CD14-positive monocyte (primary cell): Measurements from ENCODE around the gene LRP1-AS. TPM values are rescaled to one million over a fixed set of nuclear protein-coding genes. Genes with fewer than 3 reads are reported as not detected.
A peak's percentile ranks its signal among the peaks of the same experiment; 100 is the strongest.

Experiments
- DNase-seq, 3 donors: peaks; one replicate each; pipeline ENCODE4 v3.0.0-alpha.2; 2011 to 2022
- H2AFZ ChIP-seq: 2 replicates; pipeline ENCODE4 v1.6.0; 2012; ENCODE audit warnings: mild to moderate bottlenecking, low read depth, low read length, inconsistent platforms; ENCODE audit not compliant: insufficient read depth, poor library complexity, severe bottlenecking
- H3K27ac ChIP-seq, 2 donors: 1 replicate in 1 of 2; 2 replicates in 1 of 2; pipeline ENCODE4 v1.5.1; 2012 to 2013; ENCODE audit warnings: low read length in 2 of 2, control low read depth in 1 of 2, inconsistent platforms in 1 of 2, low read depth in 1 of 2, mild to moderate bottlenecking in 1 of 2
- H3K27me3 ChIP-seq, 2 donors: one replicate each; pipeline versions ENCODE4 v1.6.0 to v1.6.1; 2011 to 2013; ENCODE audit warnings: low read length in 2 of 2; ENCODE audit not compliant: control insufficient read depth in 2 of 2, insufficient read depth in 2 of 2
- H3K36me3 ChIP-seq, 2 donors: replicated peaks in 1 of 2; 1 replicate in 1 of 2; 2 replicates in 1 of 2; pipeline versions ENCODE4 v1.5.1 to v1.6.1; 2012 to 2013; ENCODE audit warnings: low read length in 2 of 2, control low read depth in 1 of 2, inconsistent platforms in 1 of 2, mild to moderate bottlenecking in 1 of 2; ENCODE audit not compliant: insufficient read depth in 2 of 2, control insufficient read depth in 1 of 2
- H3K4me1 ChIP-seq, 2 donors: 1 replicate in 1 of 2; 2 replicates in 1 of 2; pipeline versions ENCODE4 v1.5.1 to v1.6.1; 2012 to 2013; ENCODE audit warnings: low read length in 2 of 2, control low read depth in 1 of 2, inconsistent platforms in 1 of 2, mild to moderate bottlenecking in 1 of 2, moderate library complexity in 1 of 2; ENCODE audit not compliant: insufficient read depth in 2 of 2, control insufficient read depth in 1 of 2
- H3K4me2 ChIP-seq: replicated peaks from 2 replicates; pipeline ENCODE3; 2012; ENCODE audit warnings: low read length, moderate library complexity, mild to moderate bottlenecking; ENCODE audit not compliant: poor library complexity, severe bottlenecking; ENCODE audit errors: extremely low read depth
- H3K4me3 ChIP-seq, 3 experiments: fragments of 200-600 bp in 1 of 3; sonication (generic) in 1 of 3; replicated peaks in 1 of 3; 1 replicate in 2 of 3; 2 replicates in 1 of 3; pipeline ENCODE4 v1.5.1; 2011 to 2013; ENCODE audit warnings: low read length in 3 of 3, mild to moderate bottlenecking in 3 of 3, control low read depth in 2 of 3, low read depth in 2 of 3, inconsistent platforms in 1 of 3, moderate library complexity in 1 of 3
- H3K79me2 ChIP-seq: 2 replicates; pipeline ENCODE4 v1.6.0; 2012; ENCODE audit warnings: mild to moderate bottlenecking, control low read depth, inconsistent platforms, low read length, moderate library complexity; ENCODE audit not compliant: insufficient read depth
- H3K9ac ChIP-seq: 2 replicates; pipeline ENCODE4 v1.6.0; 2017; ENCODE audit warnings: low read length, mild to moderate bottlenecking; ENCODE audit not compliant: insufficient read depth, poor library complexity, severe bottlenecking
- H3K9me3 ChIP-seq, 2 donors: replicated peaks in 1 of 2; 1 replicate in 1 of 2; 2 replicates in 1 of 2; pipeline versions ENCODE4 v1.5.1 to v1.6.1; 2012 to 2013; ENCODE audit warnings: low read length in 2 of 2, control low read depth in 1 of 2; ENCODE audit not compliant: control insufficient read depth in 1 of 2, insufficient read depth in 1 of 2
- H4K20me1 ChIP-seq: 2 replicates; pipeline ENCODE4 v1.6.0; 2012; ENCODE audit warnings: mild to moderate bottlenecking, low read length, control low read depth, moderate library complexity; ENCODE audit not compliant: insufficient read depth
- H3K27ac Mint-ChIP-seq, 7 donors: one replicate each; pipeline ENCODE4 v1.8.0; 2020; ENCODE audit warnings: mild to moderate bottlenecking in 7 of 7, mixed read lengths in 7 of 7, moderate library complexity in 6 of 7, inconsistent platforms in 2 of 7
- H3K27me3 Mint-ChIP-seq, 3 donors: one replicate each; pipeline ENCODE4 v1.8.0; 2021 to 2022; ENCODE audit warnings: low read depth in 3 of 3, mild to moderate bottlenecking in 3 of 3, mixed read lengths in 3 of 3, moderate library complexity in 3 of 3, inconsistent platforms in 1 of 3
- H3K36me3 Mint-ChIP-seq, 2 donors: one replicate each; pipeline ENCODE4 v1.8.0; 2020; ENCODE audit warnings: mixed read lengths in 2 of 2, inconsistent platforms in 1 of 2, mild to moderate bottlenecking in 1 of 2
- H3K4me1 Mint-ChIP-seq: one replicate; pipeline ENCODE4 v1.8.0; 2020; ENCODE audit warnings: mild to moderate bottlenecking, mixed read lengths
- H3K4me3 Mint-ChIP-seq, 2 donors: one replicate each; pipeline ENCODE4 v1.8.0; 2020; ENCODE audit warnings: mild to moderate bottlenecking in 2 of 2, mixed read lengths in 2 of 2, moderate library complexity in 1 of 2
- H3K9me3 Mint-ChIP-seq, 7 donors: one replicate each; pipeline ENCODE4 v1.8.0; 2020 to 2022; ENCODE audit warnings: mixed read lengths in 7 of 7, mild to moderate bottlenecking in 6 of 7, moderate library complexity in 6 of 7, inconsistent platforms in 2 of 7
- CTCF ChIP-seq: fragments of 200-600 bp; IDR thresholded peaks from one replicate; pipeline ENCODE4 v1.8.0; 2022; ENCODE audit warnings: antibody characterized with exemption, mild to moderate bottlenecking
- WGBS: methylation state at CpG from one replicate; pipeline ENCODE4 v1.1.5; 2013; ENCODE audit warnings: missing lambda C conversion rate; ENCODE audit not compliant: insufficient coverage; 5-methylcytosine and 5-hydroxymethylcytosine counted together
- intact Hi-C, 2 donors: fragments of 100-400 bp; cut with micrococcal nuclease; formaldehyde crosslinking; loops; one replicate each; pipeline versions ENCODE4 v1.15.0 to v1.15.1; 2023
- polyA plus RNA-seq, 3 donors: library from polyadenylated mRNA; depleted of rRNA in 1 of 3; unstranded in 2 of 3; stranded (reverse) in 1 of 3; fragments of 300-500 nt in 2 of 3; fragments of >200 nt in 1 of 3; fragmentation: Illumina TruSeq in 2 of 3; gene quantifications; 1 replicate in 2 of 3; 2 replicates in 1 of 3; pipeline ENCODE4 v1.2.3, GENCODE V29; 2012 to 2021

The LRP1-AS gene
- polyA plus RNA-seq, 3 donors, result 0.35 to 1.5 TPM; not detected in 1

GRCh38 chr12:57134949-57135348 is 12.5 kb downstream of the LRP1-AS start:
- no peak overlapping the region for H3K4me2 ChIP-seq
- H3K4me1 ChIP-seq, result peaks cover 65 to 92% of the 10 kb centered on the region in 2 donors
- Mint-ChIP-seq H3K27me3 (peaks cover 0 to 14% (median 0%) of the 10 kb centered on the region in 3 donors), H3K4me1 (peaks cover 90% of the 10 kb centered on the region), H3K9me3 (no peaks in the 10 kb centered on the region), H3K36me3 (peaks cover 72 to 74% of the 10 kb centered on the region in 2 donors), H3K27ac (peak overlapping the region in 2 of 7 donors; percentile 21 to 35), H3K4me3 (no peak overlapping the region)
- H2AFZ ChIP-seq, result no peak overlapping the region
- no peak for TF ChIP-seq CTCF
- peaks cover 40 to 80% of the 10 kb centered on the region in 2 donors for H3K36me3 ChIP-seq
- H3K9ac ChIP-seq, result no peak overlapping the region
- WGBS, result 83% methylated on average over 5 of the region's 9 CpGs
- no peak overlapping the region for H3K27ac ChIP-seq
- no peak overlapping the region for H3K4me3 ChIP-seq
- H3K9me3 ChIP-seq, result no peaks in the 10 kb centered on the region
- peaks cover 100% of the 10 kb centered on the region for H4K20me1 ChIP-seq
- intact Hi-C loops, result no loop called here
- peaks cover 79% of the 10 kb centered on the region for H3K79me2 ChIP-seq
- DNase-seq, result no peak
- H3K27me3 ChIP-seq, result no peaks in the 10 kb centered on the region

GRCh38 chr12:57133916-57134315 is 13.5 kb downstream of the LRP1-AS start:
- H3K4me2 ChIP-seq, result no peak overlapping the region
- H2AFZ ChIP-seq, result no peak overlapping the region
- no peak overlapping the region for H3K9ac ChIP-seq
- DNase-seq, result no peak
- Mint-ChIP-seq H3K4me1 (peaks cover 83% of the 10 kb centered on the region), H3K27me3 (peaks cover 0 to 12% (median 0%) of the 10 kb centered on the region in 3 donors), H3K9me3 (no peaks in the 10 kb centered on the region), H3K4me3 (peak overlapping the region in 1 of 2 donors; percentile 40), H3K27ac (peak overlapping the region in 6 of 7 donors; percentile 19 to 90 (median 60)), H3K36me3 (peaks cover 63 to 65% of the 10 kb centered on the region in 2 donors)
- H3K36me3 ChIP-seq, result peaks cover 30 to 70% of the 10 kb centered on the region in 2 donors
- H3K27ac ChIP-seq, result no peak overlapping the region
- H3K79me2 ChIP-seq, result peaks cover 89% of the 10 kb centered on the region
- intact Hi-C loops, result no loop called here
- H4K20me1 ChIP-seq, result peaks cover 91% of the 10 kb centered on the region
- H3K4me3 ChIP-seq, result no peak overlapping the region
- no peak for TF ChIP-seq CTCF
- H3K9me3 ChIP-seq, result no peaks in the 10 kb centered on the region
- H3K4me1 ChIP-seq, result peaks cover 55 to 84% of the 10 kb centered on the region in 2 donors
- H3K27me3 ChIP-seq, result no peaks in the 10 kb centered on the region
- 64% methylated on average over 3 of the region's 6 CpGs for WGBS
